Loucy (cell line): ENCODE measurements around the gene PCF11.

Source experiments
- H2AFZ ChIP-seq: fragments of 200-600 bp; sonication (generic); 2 replicates; pipeline ENCODE4 v1.6.0; 2016; ENCODE audit warnings: antibody characterized with exemption, mild to moderate bottlenecking, low read length, moderate library complexity
- H3F3A ChIP-seq: fragments of 200-600 bp; 2 replicates; pipeline ENCODE4 v1.6.0; 2016; ENCODE audit warnings: antibody characterized with exemption, low read depth, mild to moderate bottlenecking
- H3K27me3 ChIP-seq: fragments of 200-600 bp; sonication (generic); 2 replicates; pipeline ENCODE4 v1.6.1; 2014; ENCODE audit warnings: low read length, mild to moderate bottlenecking; ENCODE audit not compliant: insufficient read depth, poor library complexity, severe bottlenecking
- H3K36me3 ChIP-seq: fragments of 200-600 bp; sonication (generic); 2 replicates; pipeline ENCODE4 v1.6.1; 2016; ENCODE audit warnings: low read length; ENCODE audit not compliant: insufficient read depth
- H3K4me1 ChIP-seq: fragments of 200-600 bp; sonication (generic); 2 replicates; pipeline ENCODE4 v1.5.1; 2014; ENCODE audit warnings: low read length, mild to moderate bottlenecking; ENCODE audit not compliant: insufficient read depth, poor library complexity, severe bottlenecking
- H3K4me2 ChIP-seq: fragments of 200-600 bp; sonication (generic); 2 replicates; pipeline ENCODE4 v1.6.0; 2014; ENCODE audit warnings: antibody characterized with exemption, low read length, low read depth, mild to moderate bottlenecking; ENCODE audit not compliant: poor library complexity, severe bottlenecking
- H3K4me3 ChIP-seq: fragments of 200-600 bp; sonication (generic); 2 replicates; pipeline ENCODE4 v1.5.1; 2014; ENCODE audit warnings: low read length, mild to moderate bottlenecking, mixed read lengths; ENCODE audit not compliant: poor library complexity, severe bottlenecking
- H3K79me2 ChIP-seq: fragments of 200-600 bp; sonication (generic); 2 replicates; pipeline ENCODE4 v1.6.1; 2014; ENCODE audit warnings: low read length; ENCODE audit not compliant: insufficient read depth
- H3K9ac ChIP-seq: fragments of 200-600 bp; sonication (generic); 2 replicates; pipeline ENCODE4 v1.6.0; 2014; ENCODE audit warnings: mild to moderate bottlenecking, low read depth, low read length, moderate library complexity; ENCODE audit not compliant: poor library complexity, severe bottlenecking
- H3K9me2 ChIP-seq: fragments of 200-600 bp; sonication (generic); replicated peaks from 2 replicates; pipeline ENCODE4 v1.6.1; 2016; ENCODE audit warnings: low read depth, low read length, mixed read lengths
- H3K9me3 ChIP-seq: fragments of 200-600 bp; sonication (generic); 2 replicates; pipeline ENCODE4 v1.6.1; 2014; ENCODE audit warnings: mild to moderate bottlenecking, antibody characterized with exemption, low read length, low read depth; ENCODE audit not compliant: insufficient read depth
- H4K20me1 ChIP-seq: fragments of 200-600 bp; sonication (generic); 2 replicates; pipeline ENCODE4 v1.6.0; 2014; ENCODE audit warnings: antibody characterized with exemption, low read length, mild to moderate bottlenecking; ENCODE audit not compliant: insufficient read depth, poor library complexity, severe bottlenecking
- CTCF ChIP-seq: fragments of 200-600 bp; sonication (generic); conservative IDR thresholded peaks from 2 replicates; pipeline ENCODE4 v1.5.1; 2014; ENCODE audit warnings: mild to moderate bottlenecking, antibody characterized with exemption, low read length
- EZH2phosphoT487 ChIP-seq: fragments of 200-600 bp; IDR thresholded peaks from 2 replicates; pipeline ENCODE4 v1.6.1; 2018; ENCODE audit warnings: antibody characterized with exemption, mild to moderate bottlenecking, moderate library complexity, borderline replicate concordance

Gene PCF11

GRCh38 chr11:83147895-83148294, 9.0 kb upstream of the PCF11 start:
- no peaks in the 10 kb centered on the region for H3K79me2 ChIP-seq
- H3K36me3 ChIP-seq: no peaks in the 10 kb centered on the region
- no peaks in the 10 kb centered on the region for H3K9me2 ChIP-seq
- TF ChIP-seq EZH2phosphoT487 (no peak), CTCF (no peak)
- 0 out of 2 replicates have a peak overlapping the region, but pooled peaks have one; percentile 5 for H2AFZ ChIP-seq
- H3K27me3 ChIP-seq: no peaks in the 10 kb centered on the region
- H3K4me3 ChIP-seq: no peak overlapping the region
- H3K9me3 ChIP-seq: no peaks in the 10 kb centered on the region
- H3K4me1 ChIP-seq: no peaks in the 10 kb centered on the region
- no peaks in the 10 kb centered on the region for H3F3A ChIP-seq
- no peak overlapping the region for H3K4me2 ChIP-seq
- no peaks in the 10 kb centered on the region for H4K20me1 ChIP-seq
- no peak overlapping the region for H3K9ac ChIP-seq

- Histone ChIP-seq H3K79me2 (no peaks in the 10 kb centered on the region), H3K4me1 (no peaks in the 10 kb centered on the region), H3K27me3 (no peaks in the 10 kb centered on the region), H3K9me3 (no peaks in the 10 kb centered on the region), H3F3A (no peaks in the 10 kb centered on the region), H3K4me3 (no peak overlapping the region), H3K4me2 (no peak overlapping the region), H4K20me1 (no peaks in the 10 kb centered on the region), H3K9ac (no peak overlapping the region), H2AFZ (no peak overlapping the region), H3K36me3 (no peaks in the 10 kb centered on the region), H3K9me2 (no peaks in the 10 kb centered on the region)
- no peak for TF ChIP-seq CTCF
- TF ChIP-seq EZH2phosphoT487: no peak
These were observed 6.5 kb upstream of the PCF11 start for GRCh38 chr11:83150450-83150849.

GRCh38 chr11:83151274-83151977, 5.5 kb upstream of the PCF11 start:
- no peak overlapping the region for H3K4me2 ChIP-seq
- H3K9me3 ChIP-seq: no peaks in the 10 kb centered on the region
- no peaks in the 10 kb centered on the region for H3K9me2 ChIP-seq
- H3K4me3 ChIP-seq: no peak overlapping the region
- no peaks in the 10 kb centered on the region for H3K36me3 ChIP-seq
- H2AFZ ChIP-seq: no peak overlapping the region
- H3K79me2 ChIP-seq: no peaks in the 10 kb centered on the region
- H4K20me1 ChIP-seq: no peaks in the 10 kb centered on the region
- TF ChIP-seq CTCF (no peak), EZH2phosphoT487 (no peak)
- H3F3A ChIP-seq: no peaks in the 10 kb centered on the region
- H3K4me1 ChIP-seq: peaks cover 4% of the 10 kb centered on the region
- H3K27me3 ChIP-seq: no peaks in the 10 kb centered on the region
- no peak overlapping the region for H3K9ac ChIP-seq
